MCF 10A (cell line): ENCODE data around the gene AKNA. TPM values are rescaled to one million over a fixed set of nuclear protein-coding genes. Genes with fewer than 3 reads are reported as not detected.

Source experiments
- BruUV-seq: library from RNA; stranded (reverse); fragments of 400-500 nt; replicated peaks from 2 replicates; lab custom pipeline; 2021; lab: Mats Ljungman, UMichigan
- CTCF ChIA-PET: fragments of 300-600 bp; sonication (Branson Sonifier 250); formaldehyde crosslinking; extraction: SDS; loops from one replicate; lab custom pipeline; 2021; ENCODE audit warnings: antibody characterized with exemption, inconsistent platforms; lab: Yijun Ruan, JAX
- POLR2A ChIA-PET: fragments of 300-600, 350-650 bp; sonication (Branson Sonifier 250); formaldehyde crosslinking; extraction: SDS; loops from one replicate; lab custom pipeline; 2020; ENCODE audit warnings: antibody characterized with exemption, inconsistent platforms; lab: Yijun Ruan, JAX
- DNase-seq: peaks from one replicate; pipeline ENCODE4 v3.0.0-alpha.2; 2018; ENCODE audit not compliant: unreplicated experiment
- H3K27ac Mint-ChIP-seq: one replicate; pipeline ENCODE4 v1.8.0; 2022; ENCODE audit warnings: mild to moderate bottlenecking, low read depth, mixed read lengths; ENCODE audit not compliant: unreplicated experiment
- H3K27me3 Mint-ChIP-seq: one replicate; pipeline ENCODE4 v1.8.0; 2022; ENCODE audit warnings: mixed read lengths; ENCODE audit not compliant: insufficient read depth, unreplicated experiment
- H3K36me3 Mint-ChIP-seq: one replicate; pipeline ENCODE4 v1.8.0; 2022; ENCODE audit warnings: mild to moderate bottlenecking, moderate library complexity, mixed read lengths; ENCODE audit not compliant: insufficient read depth, unreplicated experiment
- H3K4me1 Mint-ChIP-seq: one replicate; pipeline ENCODE4 v1.8.0; 2022; ENCODE audit warnings: mixed read lengths; ENCODE audit not compliant: insufficient read depth, unreplicated experiment
- H3K4me3 Mint-ChIP-seq: one replicate; pipeline ENCODE4 v1.8.0; 2022; ENCODE audit warnings: mild to moderate bottlenecking, moderate library complexity, mixed read lengths; ENCODE audit not compliant: unreplicated experiment
- H3K9me3 Mint-ChIP-seq: one replicate; pipeline ENCODE4 v1.8.0; 2022; ENCODE audit warnings: mixed read lengths; ENCODE audit not compliant: unreplicated experiment
- intact Hi-C: fragments of 100-400 bp; cut with micrococcal nuclease; formaldehyde crosslinking; loops from 2 replicates; pipeline ENCODE4 v1.14.1; 2022
- total RNA-seq: library from RNA; stranded (reverse); gene quantifications from 2 replicates; pipeline ENCODE4 v1.2.3, GENCODE V29; 2022
- TF ChIP-seq, protein P1 (sequence below): fragments of 200-600 bp; IDR thresholded peaks from one replicate; pipeline ENCODE4 v1.8.0; 2022; ENCODE audit warnings: antibody characterized with exemption, mild to moderate bottlenecking; ENCODE audit not compliant: unreplicated experiment

AKNA gene
- total RNA-seq, 1 experiment from 2014 or later, result 10.9 TPM

DNA sequence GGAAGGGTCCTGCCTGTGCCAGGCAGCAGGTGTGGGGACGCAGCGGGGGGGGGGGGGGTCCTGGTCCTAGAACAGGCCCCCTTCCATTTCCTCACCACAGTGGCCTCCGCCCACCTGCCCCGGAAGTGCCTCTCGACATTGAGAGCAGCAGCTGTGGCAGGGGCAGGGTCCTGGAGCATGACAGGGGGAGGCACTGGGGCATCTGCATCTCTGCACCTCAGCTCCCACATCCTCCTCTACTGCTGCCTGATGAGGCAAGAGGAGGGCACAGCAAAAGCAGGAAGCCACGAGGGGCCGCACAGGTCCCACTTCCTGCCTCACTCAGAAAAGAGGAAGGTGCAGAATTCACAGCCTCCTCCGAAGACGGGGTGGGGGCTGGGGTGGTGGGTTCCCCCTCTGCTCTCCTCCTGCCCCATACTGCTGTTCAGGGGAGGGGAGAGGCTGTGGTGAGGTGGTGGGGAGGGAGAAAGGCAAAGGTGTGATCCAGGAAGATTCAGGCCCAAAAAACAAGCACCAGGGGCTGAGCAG lies 14.8 kb downstream of the AKNA start:
- Mint-ChIP-seq H3K27ac (no peak overlapping the region), H3K4me1 (peaks cover 9% of the 10 kb centered on the region), H3K9me3 (no peaks in the 10 kb centered on the region), H3K36me3 (peaks cover 5% of the 10 kb centered on the region), H3K27me3 (no peaks in the 10 kb centered on the region), H3K4me3 (no peak overlapping the region)
- DNase-seq, result no peak
- intact Hi-C loops, result no loop called here
- TF ChIP-seq, protein P1, sequence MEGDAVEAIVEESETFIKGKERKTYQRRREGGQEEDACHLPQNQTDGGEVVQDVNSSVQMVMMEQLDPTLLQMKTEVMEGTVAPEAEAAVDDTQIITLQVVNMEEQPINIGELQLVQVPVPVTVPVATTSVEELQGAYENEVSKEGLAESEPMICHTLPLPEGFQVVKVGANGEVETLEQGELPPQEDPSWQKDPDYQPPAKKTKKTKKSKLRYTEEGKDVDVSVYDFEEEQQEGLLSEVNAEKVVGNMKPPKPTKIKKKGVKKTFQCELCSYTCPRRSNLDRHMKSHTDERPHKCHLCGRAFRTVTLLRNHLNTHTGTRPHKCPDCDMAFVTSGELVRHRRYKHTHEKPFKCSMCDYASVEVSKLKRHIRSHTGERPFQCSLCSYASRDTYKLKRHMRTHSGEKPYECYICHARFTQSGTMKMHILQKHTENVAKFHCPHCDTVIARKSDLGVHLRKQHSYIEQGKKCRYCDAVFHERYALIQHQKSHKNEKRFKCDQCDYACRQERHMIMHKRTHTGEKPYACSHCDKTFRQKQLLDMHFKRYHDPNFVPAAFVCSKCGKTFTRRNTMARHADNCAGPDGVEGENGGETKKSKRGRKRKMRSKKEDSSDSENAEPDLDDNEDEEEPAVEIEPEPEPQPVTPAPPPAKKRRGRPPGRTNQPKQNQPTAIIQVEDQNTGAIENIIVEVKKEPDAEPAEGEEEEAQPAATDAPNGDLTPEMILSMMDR, result no peak
- CTCF ChIA-PET, result no interaction called here
- BruUV-seq, result no TSS peak
- POLR2A ChIA-PET, result interaction anchor here (0.7 kb wide), 1 partner anchor 8 kb away, joined by 3 read pairs; no protein-coding TSS in a partner anchor

DNA sequence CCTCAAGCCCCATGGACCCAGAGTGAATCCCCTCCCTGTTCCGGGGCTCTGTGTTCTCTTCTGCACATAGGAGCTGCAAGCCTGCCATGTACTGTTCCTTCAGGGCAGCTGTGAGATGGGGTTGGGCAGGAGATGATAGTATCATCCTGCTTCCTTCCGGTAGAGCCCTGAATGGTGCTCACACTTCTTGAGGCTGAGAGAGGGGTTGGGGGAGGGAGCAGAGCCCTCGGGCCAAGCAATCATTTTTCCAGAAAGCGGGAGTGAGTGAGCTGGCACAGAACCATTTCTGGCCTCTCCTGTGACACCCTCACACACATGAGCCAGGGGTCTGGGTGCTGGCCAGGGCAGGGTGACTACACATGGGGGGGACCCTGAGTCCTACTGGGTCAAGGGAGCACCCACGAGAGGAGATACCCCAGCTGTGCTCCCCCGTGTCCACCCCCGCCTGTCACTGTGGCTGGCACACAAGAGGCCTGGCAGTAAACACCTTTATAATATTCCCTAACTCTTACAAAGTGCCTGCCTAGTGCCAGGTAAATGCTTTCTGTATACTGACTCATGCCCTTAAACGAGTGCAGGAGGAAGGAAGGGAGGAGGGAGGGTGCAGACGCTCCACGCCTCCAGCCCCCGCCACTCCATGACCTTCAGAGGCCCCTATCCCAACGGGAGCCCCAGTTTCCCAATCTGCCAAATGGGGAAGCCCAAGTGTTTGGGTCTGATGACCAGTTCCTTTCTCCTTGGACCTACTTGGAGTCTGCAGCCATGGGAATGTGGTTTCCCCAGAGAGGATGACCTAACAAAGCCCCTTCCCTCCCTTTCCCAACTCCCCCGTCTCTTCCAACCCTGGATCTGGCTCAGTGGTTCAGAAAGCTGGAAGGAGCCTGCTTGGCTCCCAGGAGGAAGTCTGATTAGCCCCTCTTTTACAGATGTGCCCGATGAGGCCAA lies 15.5 kb downstream of the AKNA start:
- POLR2A ChIA-PET, result interaction anchor here (0.6 to 1.4 kb wide), 5 partner anchors 13 to 1872 kb away, joined by 3 to 5 read pairs (median 3); partner anchors contain the start of gene AKNA
- no peak overlapping the region for H3K4me3 Mint-ChIP-seq
- H3K36me3 Mint-ChIP-seq, result no peaks in the 10 kb centered on the region
- DNase-seq, result peak; percentile 82
- H3K27me3 Mint-ChIP-seq, result no peaks in the 10 kb centered on the region
- H3K4me1 Mint-ChIP-seq, result peaks cover 9% of the 10 kb centered on the region
- CTCF ChIA-PET, result no interaction called here
- intact Hi-C loops, result no loop called here
- TF ChIP-seq, protein P1, result no peak
- no TSS peak for BruUV-seq
- H3K27ac Mint-ChIP-seq, result peak overlapping the region; percentile 57
- H3K9me3 Mint-ChIP-seq, result no peaks in the 10 kb centered on the region

DNA sequence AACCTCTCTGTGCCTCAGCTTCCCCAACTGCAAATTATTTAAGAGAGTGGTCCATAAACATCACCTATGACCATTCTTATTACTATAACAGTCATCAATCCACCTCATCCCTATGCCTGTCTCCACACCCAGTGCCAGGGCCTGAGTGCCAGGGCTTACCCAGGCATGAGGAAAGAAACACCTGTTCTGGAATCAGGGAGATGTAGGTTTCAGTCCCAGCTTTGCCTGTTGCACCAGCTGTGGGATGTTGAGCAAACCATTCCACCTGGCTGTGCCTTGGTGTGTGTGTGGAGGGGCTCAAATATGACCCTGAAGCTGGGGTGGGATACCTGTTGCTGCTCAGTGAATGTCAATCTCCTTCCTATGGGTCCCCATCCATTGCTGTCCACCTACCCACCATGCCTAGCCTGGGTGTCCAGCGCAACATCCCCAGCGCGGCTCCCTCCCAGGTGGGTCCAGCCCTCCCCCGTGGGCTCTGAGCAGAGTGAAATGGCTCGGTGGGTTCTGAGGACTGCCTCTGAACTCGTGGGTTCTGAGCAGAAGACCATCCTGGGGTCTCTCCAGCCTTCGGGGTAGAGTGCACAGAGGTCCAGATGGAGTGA lies 16.3 kb downstream of the AKNA start:
- no peak for DNase-seq
- BruUV-seq, result no TSS peak
- ChIA-PET CTCF (no interaction called here), POLR2A (interaction anchor here (0.6 to 1.4 kb wide), 5 partner anchors 14 to 1871 kb away, joined by 3 to 5 read pairs (median 3); partner anchors contain the start of gene AKNA)
- Mint-ChIP-seq H3K4me3 (no peak overlapping the region), H3K27ac (peak overlapping the region; percentile 57), H3K36me3 (no peaks in the 10 kb centered on the region), H3K9me3 (no peaks in the 10 kb centered on the region), H3K4me1 (peaks cover 16% of the 10 kb centered on the region), H3K27me3 (no peaks in the 10 kb centered on the region)
- intact Hi-C loops, result no loop called here
- TF ChIP-seq, protein P1, result no peak

DNA sequence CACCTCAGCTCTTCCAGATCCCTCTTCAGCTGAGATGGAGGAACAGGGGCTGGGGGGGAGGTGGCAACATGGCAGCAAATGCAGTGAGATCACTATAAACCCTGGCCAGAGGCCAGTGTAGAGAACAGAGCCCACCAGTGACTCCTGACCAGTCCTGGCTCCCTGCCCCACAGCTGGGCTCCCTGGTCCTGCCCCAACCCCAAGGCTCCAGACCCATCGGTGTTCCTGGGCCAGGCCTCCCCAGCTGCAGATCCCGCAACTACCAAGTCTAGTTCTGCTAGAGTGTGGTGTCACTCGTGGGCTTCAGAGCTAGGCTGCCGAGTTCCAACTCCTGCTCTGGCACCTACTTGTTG lies 16.8 kb downstream of the AKNA start:
- no peak overlapping the region for H3K4me3 Mint-ChIP-seq
- no peaks in the 10 kb centered on the region for H3K36me3 Mint-ChIP-seq
- POLR2A ChIA-PET, result interaction anchor here (1.2 kb wide), 1 partner anchor 16 kb away, joined by 3 read pairs; the partner anchor contains the start of gene AKNA
- BruUV-seq, result no TSS peak
- CTCF ChIA-PET, result interaction anchor here (0.5 to 0.6 kb wide), 2 partner anchors 62 to 78 kb away, joined by 3 read pairs; no protein-coding TSS in a partner anchor
- H3K27ac Mint-ChIP-seq, result peak overlapping the region; percentile 57
- peaks cover 21% of the 10 kb centered on the region for H3K4me1 Mint-ChIP-seq
- H3K27me3 Mint-ChIP-seq, result no peaks in the 10 kb centered on the region
- DNase-seq, result no peak
- TF ChIP-seq, protein P1, result no peak
- H3K9me3 Mint-ChIP-seq, result no peaks in the 10 kb centered on the region
- intact Hi-C loops, result no loop called here
